DMS53 treated with DMSO at 0.1 percent for 48 hours (cell line): Measurements from ENCODE around the gene EXO1.
"Not testable (repeated sequence)": the region's sequence is repeated elsewhere in the genome, so short reads cannot be mapped to it uniquely, and the experiment has no call there.

Experiments
- DNase-seq: peaks from one replicate; lab custom pipeline; 2025; ENCODE audit not compliant: unreplicated experiment; lab: John Stamatoyannopoulos, UW

The EXO1 gene

DNA sequence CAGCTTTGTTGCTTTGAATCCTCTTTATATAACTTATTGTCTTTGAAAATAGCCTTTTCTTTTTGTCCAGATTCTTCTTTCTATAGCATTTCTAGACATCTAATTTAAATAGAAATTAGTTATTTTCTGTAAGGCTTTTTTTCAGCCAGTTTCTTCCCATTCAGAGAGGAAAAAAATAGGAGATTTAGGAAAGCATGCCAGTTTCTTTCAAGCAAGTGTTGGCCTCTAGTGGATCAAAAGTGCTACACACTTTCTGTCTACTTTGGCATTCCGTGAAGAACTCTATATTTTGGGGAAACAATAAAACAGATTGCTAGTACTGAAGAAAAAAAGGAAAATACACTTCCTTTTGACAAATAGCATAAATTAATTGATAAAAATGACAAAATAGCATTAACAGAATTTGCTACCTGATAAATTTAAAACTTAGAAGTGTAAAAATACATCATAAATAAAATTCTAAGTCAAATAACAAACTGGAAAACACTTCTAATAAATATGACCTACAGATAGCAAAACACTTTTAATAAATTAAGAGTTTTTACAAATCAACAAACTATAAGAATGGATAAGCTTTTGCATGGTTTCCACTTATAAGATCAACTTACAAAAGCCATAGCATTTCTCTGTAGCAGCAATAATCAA lies 13.1 kb upstream of the EXO1 start:
- DNase-seq, result peak; percentile 46

DNA sequence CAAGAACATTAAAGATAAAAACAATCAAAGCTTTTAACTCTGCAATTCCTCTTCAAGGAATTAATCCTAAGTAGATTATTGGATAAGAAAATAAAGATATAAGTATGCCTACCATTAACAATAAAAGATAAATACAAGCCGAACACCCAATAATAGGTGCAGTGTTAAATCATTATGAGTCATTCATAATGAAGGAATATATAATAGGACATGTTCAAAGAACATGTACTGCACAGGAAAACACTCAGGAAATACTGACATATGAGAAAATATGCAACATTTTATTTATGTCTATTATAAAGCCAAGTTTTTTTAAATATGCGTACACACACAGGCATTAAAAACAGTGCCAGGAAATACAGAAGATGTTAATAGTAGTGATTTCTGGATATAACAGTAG lies 11.1 kb upstream of the EXO1 start:
- no peak for DNase-seq

DNA sequence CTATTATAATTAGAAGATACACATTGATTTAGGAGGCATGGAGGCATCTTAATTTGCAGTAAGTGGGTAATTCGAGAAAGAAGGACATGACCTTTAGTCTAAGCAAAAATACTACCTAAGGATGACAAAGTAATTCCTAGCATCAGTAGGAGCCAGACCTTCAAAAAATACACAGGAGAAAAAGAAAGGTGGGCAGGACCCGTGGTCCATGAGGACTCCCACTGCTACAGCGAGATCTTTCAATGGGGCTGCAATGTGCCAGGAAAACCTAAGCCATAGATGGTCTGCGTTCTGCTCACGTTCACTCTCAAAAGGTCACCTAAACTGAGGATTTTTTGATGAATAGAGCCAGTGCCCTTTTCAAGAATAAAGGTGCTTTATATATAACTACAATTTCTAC lies 10.6 kb upstream of the EXO1 start:
- DNase-seq, result no peak

DNA sequence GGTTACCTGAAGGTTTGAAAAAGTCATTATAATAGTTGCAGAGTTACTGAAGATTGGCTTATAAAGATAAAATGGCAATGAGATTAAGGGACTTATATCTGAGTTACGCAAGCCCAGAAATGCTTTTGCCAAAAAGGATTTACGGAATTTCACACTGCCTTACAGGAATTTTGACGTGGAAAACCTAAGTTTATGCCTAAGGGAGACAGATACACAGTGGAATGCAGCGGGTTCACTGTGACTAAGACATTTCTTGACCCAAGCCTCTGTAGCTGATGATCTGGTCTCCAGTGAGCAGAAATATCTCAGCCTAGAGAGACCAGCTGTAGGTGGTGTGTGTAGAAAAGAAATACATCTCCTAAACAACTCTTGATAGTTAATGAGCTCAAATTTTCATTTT lies 10.1 kb upstream of the EXO1 start:
- DNase-seq, result no peak

DNA sequence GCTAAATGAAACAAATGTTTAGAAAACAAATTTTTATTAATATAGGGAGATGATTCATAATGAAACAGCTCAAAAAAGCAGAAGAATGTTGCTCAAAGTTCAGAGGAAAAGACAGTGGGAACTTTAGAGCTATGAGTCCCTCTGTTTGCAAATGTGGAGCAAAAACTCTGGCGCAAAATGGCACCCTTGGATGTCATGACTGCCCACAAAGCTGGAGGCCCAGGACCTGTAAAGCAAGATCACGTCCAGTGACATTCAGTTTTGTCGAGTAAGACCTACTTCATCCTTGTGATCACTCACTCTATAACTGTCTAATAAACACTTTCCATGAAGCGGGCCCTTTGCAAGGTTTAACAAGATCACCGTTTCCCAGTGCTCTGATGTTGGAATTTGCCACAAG lies 9.1 kb upstream of the EXO1 start:
- no peak for DNase-seq

DNA sequence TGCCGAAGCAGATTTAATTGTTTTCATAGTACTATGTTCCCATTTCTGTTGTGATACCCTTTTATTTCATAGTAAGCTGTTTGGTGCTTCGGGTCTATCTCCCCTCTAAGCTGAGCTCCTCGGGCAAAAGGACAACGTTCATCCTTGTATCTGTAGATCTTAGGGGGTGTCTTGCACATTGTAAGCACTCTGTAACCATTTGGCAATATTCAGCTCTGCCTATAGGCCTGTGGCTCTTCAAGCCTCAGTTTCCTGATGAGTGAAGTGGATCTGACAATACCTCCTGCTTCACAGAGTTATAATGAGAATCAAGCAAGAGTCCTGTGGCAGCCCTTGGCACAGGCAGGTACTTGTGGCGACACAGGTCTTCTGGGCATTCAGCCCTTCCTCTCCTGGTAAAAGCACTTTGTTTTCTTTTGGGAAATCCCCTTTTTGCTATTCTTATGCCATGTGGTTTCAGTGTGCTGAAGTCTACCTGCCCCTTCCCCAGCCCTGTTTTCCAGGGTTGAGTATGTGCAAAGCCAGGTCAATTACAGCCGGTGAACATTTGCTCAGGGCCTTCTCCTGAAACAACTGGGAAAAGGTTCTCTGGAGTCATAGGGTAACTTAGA lies 8.5 kb upstream of the EXO1 start:
- no peak for DNase-seq

DNA sequence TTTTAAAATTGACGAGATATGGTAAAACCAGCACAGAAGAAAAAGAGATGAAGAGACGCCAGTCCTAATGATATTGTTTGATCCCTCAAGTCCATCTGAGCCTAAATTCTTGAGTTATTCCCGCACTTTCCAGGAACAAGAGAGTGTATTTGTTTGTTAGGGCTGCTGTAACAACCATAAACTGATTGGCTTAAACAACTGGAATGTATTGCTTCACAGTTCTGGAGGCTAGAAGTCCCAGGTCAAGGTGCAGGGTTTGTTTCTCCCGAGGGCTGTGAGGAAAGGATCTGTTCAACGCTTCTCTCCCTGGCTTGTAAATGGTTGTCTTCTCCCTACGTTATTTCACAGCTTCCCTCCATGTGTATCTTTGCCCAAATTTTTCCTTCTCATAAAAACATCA lies 7.8 kb upstream of the EXO1 start:
- no peak for DNase-seq

DNA sequence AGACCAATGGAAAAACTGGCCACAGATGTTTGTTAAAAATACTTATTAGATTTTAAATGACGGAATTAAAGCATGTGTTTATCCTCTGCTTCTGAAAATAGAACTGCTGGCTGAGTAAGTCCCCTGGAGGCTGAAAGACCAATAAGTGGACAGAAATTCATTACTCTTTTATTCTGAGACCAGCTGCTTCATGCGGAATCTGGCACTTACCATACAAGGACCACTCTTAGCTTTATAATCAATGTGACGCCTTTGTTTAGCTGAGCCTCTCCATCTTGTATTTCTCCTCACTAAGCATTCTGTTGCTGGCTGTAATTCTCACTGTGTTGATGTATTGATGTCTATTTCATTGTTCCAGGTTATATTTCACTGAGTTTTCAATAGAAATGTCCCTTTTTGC lies 6.3 kb upstream of the EXO1 start:
- DNase-seq, result no peak

DNA sequence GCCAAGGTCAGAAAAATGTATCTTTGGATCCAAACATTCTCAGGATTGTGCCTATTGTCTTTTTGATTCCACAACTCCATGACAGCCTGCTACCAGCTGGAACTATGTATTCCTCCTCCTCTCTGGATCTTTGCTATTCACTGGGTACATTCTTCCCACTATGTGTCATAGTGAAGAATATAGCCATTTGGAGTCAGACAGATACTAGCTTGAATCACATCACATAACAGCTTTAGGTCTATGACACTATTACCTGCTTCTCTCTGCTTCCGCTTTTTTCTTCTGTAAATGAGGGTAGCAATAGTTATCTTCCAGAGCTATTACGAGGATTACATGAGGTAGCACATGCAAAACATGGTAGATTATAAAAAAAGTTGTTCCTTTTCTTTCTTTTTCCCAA lies 5.4 kb upstream of the EXO1 start:
- no peak for DNase-seq

DNA sequence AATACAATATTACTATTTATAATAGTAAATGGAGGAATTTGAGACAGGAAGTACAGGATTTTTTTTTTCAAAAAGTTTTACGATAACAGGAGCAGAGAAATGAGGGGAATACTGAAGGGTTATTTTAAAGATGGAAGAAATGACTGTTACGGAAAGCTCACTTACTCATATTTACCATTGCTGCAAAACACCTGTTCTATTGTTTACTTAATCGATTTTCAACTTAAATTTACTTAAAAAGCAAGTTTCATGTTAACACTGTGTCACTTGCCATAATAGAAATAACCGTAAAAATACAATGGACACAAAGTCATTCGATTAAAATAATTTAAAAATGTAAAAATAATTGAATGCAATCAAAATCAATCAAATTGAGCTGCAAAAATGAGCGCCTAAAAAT lies 3.4 kb upstream of the EXO1 start:
- DNase-seq, result peak; percentile 39

DNA sequence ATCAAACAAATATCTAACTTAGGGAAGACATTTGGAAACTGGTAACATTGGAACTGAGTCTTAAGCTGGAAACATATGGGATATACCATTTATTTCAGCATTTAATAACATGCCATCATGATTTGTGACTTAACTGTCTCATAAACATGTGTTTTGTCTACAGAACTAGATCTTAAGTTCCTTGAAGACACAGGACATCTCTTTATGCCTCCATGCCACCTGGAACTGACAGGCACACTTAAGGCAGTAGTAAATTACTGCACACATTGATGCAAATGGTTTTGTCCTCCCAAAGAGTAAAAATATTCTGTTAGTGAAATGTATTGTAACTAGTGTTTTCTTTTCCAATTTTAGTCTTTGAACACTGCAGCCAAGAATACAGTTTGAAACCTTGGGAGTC lies 1.6 kb upstream of the EXO1 start:
- no peak for DNase-seq

DNA sequence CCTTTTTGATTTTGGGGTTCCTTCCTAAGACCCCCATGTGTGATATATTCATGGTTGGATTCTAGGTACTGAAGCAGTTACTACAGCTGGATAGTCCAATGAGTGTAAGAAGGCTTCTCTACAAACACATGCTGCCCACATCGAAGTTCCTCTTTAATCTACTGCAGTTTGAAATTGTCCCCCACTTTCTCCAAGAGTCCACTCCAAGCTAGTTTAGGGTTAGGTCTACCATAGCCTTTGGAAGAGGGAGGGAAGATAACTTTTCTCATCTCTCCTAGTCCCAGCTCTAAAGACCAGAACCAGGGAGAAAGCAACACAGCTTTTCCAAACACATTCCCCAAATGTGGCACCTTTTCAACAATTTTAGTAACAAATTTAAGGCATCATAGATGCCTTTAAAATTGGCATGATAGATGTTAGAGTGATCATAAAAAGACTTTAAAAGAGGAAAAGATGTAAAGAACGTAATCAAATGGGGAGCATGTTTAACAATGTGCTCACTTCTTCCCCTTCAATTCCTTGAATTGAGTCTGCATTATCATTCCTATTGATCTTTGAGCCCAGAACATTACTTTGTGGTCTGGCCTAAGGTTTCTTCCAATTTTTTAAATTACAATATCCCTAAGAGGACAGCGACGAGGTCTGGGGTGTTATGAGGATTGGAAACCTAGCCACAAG lies 1.0 kb upstream of the EXO1 start:
- DNase-seq, result no peak

DNA sequence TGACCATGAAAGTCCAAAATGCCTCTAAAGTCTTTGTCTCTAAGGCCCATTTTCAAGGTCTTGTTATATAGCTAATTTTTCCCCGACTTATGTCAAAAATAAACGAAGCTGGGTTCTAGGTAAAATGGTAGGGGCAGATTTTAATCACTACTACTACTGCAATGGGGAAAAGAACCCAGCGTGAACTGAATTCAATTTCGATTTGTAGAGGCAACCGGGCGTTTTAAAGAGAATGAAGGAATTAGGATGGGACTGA lies 536 bp upstream of the EXO1 start:
- DNase-seq, result no peak

DNA sequence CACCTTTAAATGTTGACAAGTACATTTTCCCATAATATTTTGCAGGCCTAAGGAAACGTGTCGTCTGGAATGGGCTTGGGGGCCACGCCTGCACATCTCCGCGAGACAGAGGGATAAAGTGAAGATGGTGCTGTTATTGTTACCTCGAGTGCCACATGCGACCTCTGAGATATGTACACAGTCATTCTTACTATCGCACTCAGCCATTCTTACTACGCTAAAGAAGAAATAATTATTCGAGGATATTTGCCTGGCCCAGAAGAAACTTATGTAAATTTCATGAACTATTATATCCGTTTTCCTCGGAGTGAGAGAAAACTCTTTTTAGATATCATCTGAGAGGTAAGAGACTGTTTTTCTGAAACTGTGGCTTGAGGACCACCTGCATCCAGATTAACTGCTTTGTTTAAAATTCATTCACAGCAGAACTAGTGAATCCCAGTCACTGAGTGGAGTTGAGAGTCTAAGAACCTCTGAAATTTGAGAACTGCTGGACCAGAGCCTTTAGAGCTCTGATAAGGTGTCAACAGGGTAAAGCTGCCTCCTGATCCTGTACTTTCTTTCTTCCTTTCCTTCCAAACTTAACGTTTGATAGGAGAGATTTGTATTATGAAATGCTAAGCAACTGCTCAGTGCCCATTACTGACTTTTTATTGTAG lies 811 bp downstream of the EXO1 start:
- DNase-seq, result no peak

DNA sequence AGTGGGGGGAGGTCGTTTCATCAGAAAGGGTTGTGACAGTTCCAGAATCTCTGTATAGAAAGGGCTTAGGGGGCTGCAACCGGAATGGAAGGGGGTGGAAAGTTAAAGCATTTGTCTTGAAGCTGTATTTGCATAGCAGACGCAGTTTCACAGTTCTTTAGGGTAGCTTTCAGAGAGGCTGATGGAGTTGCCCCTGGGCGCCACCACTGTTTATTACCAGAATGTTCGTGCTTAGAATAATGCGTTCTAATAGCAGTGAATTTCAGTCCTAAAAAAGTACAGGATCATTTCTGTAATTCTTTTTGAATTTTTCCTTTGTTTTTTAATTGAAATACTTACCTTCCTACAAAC lies 1.3 kb downstream of the EXO1 start:
- DNase-seq, result no peak

DNA sequence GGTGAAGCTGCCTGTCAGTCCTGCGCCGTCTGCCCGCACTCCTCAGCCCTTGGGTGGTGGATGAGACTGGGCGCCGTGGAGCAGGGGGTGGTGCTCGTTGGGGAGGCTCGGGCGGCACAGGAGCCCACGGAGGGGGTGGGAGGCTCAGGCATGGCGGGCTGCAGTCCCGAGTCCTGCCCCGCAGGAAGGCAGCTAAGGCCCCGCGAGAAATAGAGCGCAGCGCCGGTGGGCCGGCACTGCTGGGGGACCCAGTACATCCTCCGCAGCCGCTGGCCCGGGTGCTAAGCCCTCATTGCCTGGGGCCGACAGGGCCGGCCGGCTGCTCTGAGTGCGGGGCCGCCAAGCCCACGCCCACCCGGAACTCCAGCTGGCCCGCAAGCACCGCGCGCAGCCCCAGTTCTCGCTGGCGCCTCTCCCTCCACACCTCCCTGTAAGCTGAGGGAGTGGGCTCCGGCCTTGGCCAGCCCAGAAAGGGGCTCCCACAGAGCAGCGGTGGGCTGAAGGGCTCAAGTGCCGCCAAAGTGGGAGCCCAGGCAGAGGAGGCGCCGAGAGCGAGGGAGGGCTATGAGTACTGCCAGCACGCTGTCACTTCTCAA lies 7.6 kb downstream of the EXO1 start:
- not testable (repeated sequence) for DNase-seq

DNA sequence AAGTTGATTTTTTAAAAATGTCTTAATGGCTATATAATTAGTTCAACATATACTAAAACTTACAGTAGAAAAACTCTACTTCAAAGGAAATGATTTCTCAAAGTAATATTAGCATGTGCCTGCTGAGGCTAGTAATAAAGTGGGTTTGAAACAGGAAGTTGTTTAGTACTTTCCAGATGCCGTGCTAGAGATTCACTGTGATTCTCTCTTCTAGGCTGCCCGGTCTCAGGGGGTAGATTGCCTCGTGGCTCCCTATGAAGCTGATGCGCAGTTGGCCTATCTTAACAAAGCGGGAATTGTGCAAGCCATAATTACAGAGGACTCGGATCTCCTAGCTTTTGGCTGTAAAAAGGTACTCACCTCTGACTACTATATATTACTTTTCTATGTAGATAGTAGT lies 9.1 kb downstream of the EXO1 start:
- no peak for DNase-seq

DNA sequence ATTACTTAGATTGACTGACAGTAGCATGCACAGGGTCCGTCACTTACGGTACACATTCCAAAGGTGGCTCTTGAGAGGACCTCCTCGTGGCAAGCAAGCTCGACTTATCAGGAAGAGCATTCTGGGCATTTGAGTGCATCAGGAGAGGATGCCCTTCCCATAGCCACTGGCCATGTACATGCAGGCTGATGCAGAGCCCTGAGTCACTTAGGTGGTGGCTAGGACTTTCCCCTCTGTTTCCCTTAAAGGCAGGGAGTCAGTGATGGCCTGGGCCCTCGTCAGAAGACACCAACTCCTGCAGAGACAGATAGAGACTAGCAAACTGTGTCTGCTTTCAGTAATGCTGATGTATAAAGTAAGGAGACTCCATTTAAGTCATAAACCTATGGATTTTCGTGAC lies 12.9 kb downstream of the EXO1 start:
- no peak for DNase-seq

DNA sequence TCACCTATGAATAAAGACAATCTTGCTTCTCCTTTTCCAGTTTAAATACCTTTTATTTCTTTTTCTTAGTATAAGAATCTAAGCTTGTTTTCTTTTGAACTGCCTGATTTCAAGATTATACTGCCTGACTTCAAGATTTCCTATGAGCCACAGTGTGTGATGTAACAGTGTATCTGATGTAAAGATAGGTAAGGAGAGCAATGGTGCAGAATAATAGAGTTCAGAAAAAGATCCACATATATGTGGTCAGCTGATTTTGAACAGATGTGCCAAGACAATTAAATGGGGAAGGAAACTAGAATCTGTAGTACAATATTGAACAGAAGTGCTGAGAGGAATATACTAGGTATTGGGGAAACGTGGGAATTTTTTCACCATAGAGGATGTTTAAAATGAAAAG lies 21.0 kb downstream of the EXO1 start:
- DNase-seq, result no peak

DNA sequence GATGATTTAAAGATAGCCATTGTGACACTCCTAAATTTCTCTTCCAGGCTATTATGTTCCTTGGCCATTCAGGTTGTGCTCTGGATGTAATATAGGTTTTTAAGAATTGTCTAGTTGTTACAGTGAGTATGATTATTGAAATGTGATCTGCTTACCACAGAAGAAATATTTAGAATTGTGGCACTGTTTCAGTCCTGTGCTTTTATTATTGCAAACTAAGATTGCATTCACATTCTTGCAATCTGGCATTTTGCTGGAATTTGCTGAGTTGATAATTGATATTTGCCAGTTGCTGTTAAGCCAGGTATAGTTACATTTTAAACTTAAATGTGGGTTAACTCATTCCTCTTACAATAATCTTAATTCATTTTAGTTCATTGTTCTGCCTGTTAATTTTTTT lies 22.3 kb downstream of the EXO1 start:
- no peak for DNase-seq

DNA sequence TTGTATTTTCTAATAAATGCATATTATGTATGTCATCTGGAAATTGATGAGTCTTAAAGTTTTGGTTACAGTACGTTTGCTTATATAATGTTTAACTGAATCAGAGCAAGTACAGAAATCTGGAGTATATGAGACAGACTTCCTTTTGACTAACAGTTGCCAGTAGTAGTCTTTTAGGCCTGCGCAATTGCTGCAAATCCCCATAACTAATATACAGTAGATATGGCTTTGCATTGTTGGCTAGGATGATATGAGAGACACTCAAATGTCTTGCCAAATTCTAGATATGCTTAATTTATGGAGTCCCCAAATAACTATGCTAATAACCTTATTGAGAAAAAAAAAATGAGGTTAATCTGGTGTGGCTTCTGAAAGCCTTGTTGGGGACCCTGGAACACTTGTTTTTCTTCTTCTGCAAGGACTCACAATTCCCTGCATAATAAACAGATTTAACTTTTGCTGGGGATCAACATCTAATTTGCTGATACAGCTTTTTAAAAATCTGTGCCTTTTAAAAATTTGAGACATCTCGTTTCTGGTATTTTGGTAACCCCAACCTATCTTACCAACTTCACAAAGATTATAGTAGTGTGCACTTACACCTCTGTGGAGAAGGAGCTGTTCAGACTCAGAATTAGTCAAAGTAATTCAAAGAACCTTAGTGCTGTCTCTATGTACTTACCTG lies 22.9 kb downstream of the EXO1 start:
- no peak for DNase-seq

DNA sequence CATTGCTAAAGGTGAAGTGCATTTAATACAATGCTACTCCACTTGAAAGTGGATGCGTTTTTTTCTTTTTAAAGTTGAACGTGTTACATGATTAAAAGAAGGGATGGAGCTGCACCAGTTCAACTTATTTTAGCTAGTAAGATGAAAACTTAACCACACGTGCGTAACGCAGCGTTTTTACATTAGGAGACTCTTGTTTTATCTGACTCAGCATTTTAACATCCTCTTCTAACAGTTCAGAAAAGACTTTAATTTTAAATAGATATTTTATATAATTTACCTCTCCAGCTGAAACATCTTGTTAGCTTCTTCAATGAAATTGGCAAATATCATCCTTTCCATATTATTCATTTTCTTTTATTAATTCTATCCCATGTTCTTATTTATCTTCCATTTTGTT lies 33.4 kb downstream of the EXO1 start:
- no peak for DNase-seq
